ENCODE data around the gene CAMTA1.

The CAMTA1 gene

DNA sequence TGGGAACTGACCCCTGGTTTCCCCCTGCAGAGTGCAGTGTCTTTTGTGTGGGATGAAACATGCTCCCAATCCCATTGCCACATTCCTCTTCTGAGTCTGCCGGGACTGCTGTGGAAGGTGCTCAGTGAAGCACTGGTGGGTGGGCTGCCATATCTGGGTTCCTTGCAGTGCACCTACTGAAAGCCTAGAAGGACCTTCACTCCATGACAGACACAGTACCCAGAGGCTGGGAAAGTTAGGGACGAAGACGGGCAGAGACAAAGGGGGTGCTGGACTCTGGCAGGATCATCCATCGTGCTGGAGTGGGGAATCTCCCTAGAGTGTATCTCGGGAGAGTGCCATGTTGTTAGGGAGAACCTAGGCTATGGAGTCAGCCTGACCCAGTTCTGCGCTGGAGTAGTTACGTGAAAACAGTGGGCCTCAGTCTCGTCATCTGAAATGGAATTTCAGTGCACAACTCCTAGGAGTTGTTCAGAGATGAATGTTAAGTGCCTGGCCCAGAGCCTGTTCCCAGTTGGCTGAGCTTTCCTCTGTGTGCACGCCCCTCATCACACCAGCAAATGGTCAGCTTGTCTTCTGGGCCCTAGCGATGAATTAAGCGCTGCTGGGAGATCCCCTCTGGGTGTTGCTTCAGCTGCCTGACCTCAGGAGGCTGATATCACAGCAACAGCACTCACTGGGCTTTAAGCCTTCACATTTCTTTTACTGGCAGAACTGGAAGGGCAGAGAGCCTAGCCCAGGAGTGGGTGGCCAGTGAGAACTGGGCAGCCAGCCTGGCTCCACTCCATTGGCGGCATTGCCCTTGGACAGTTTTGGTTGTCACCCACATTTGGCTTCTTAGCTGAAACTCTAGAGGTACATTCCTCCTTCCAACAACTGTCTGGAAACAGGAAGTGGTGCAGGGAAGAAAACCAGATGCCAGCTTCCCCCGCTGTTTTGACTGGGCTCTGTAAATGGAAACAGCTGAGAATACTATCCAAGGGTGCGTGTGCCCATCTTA is 506.0 kb downstream of the CAMTA1 start:
- no peak for DNase-seq (ENCODE audit: low read depth)
- TF ChIP-seq, protein P1, sequence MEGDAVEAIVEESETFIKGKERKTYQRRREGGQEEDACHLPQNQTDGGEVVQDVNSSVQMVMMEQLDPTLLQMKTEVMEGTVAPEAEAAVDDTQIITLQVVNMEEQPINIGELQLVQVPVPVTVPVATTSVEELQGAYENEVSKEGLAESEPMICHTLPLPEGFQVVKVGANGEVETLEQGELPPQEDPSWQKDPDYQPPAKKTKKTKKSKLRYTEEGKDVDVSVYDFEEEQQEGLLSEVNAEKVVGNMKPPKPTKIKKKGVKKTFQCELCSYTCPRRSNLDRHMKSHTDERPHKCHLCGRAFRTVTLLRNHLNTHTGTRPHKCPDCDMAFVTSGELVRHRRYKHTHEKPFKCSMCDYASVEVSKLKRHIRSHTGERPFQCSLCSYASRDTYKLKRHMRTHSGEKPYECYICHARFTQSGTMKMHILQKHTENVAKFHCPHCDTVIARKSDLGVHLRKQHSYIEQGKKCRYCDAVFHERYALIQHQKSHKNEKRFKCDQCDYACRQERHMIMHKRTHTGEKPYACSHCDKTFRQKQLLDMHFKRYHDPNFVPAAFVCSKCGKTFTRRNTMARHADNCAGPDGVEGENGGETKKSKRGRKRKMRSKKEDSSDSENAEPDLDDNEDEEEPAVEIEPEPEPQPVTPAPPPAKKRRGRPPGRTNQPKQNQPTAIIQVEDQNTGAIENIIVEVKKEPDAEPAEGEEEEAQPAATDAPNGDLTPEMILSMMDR (conservative IDR thresholded peaks at IDR 0.05; ENCODE audit: low read depth, low read length), result no peak
- H3K4me3 ChIP-seq (ENCODE audit: low read length), result no peak overlapping the region

DNA sequence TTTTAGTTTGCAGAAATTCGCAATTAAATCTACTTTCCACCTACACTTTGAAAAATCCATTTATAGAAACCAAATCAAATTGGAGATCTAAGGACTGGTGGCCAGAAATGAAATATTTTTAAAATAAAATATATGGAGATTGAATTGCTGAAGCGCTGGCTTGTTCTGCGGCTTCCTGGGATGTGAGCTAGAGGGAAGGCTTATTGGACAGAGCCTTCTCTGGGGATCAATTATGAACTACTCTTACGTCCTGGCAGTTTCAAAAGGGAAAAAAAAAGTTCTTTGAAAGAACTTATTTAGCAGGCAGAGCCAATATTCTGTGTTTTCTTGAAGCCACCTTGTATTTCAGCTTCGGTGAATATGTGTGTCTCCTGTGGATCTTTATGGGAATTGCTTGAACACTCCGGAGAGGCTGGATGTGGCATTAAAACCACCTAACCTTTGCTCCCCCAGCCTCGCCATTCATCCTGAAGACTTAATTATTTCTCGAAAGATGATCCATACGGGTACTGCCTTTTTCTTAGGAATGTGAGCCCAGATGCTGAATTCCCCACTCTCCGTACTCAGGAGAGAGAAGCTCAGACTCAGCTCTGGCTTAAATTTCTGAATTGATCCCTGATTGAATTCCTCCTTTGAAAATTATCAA is 506.9 kb downstream of the CAMTA1 start:
- H3K4me3 ChIP-seq (ENCODE audit: low read length), result no peak overlapping the region
- TF ChIP-seq, protein P1 (conservative IDR thresholded peaks at IDR 0.05; ENCODE audit: low read depth, low read length), result no peak
- no peak for DNase-seq (ENCODE audit: low read depth)

DNA sequence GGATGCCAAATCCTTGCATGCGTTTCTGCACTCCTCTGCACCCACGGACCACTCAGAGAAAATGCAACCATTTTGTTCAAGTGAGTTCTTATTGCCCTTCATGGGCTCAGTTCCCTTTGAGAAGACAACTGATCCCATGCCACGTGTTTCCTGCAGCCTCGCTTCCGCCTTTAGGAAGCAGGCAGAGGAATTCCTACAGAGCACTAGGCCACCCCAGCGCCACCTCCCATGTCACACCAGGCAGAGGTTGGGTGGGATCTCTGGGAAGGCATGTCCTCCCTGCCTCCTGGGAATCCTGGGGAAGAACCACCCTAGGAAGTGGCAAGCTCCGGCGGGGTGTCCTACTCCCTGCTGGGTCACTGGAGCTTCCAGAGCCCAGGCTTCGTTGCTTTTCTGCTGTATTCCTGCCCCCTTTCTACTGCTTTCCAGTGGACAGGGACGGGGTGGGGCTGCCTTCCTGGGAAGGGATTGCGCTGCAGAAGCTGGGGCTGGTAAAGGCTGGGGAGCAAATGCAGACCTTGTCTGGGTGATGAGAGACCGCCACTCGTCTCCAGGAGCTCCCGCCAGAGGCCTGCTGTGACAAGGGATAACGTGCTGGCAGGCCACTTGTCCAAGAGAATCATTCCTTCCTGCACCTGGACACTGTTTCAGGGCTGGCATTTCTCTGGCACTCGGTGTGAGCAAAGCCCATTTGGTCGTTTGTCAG is 507.6 kb downstream of the CAMTA1 start:
- H3K4me3 ChIP-seq (ENCODE audit: low read length), result no peak overlapping the region
- DNase-seq (ENCODE audit: low read depth), result no peak
- TF ChIP-seq, protein P1 (conservative IDR thresholded peaks at IDR 0.05; ENCODE audit: low read depth, low read length), result no peak

DNA sequence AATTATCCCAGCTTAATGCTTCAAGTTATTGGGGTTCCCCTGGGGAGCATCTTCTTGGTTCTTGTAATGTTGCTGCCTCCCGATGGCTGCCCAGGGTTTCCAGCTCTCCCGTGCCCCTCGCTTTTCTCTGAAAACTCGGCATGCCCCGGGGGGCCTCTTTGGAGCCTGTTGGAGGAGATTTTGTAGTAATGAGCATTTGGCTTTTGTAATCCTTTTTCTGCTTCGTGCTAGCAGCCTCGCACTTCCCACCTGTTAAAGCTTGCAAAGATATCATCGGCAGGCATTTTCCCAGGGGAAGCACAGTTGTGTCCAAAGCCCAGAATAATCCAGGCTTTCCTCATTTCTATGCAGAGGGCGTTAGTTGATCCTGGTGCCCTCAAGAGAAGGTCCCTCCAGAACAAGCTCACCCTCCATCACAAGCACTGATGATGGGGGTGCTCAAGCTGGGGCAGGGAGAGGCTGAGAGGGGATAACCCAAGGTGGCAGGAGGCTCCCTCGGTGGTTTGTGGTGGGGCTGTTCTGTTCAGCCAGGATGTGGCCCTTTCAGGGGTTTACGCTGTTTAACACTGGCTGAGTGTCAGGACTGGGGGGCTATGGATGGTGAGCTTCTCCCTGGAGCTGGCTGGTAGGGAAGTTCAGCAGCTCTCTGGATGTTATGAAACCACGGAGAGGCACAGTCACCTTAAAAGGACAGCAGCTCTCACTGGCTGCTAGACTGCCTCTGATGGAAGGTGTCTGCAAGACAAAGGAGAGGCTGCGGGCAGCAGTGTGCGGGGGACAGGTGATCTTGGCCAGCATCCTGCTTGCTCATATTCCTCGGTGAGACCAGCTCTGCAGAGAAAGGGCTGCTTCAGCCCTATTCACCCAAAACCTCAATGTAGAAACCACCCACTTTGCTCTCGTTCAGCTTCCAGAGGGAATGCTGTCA is 508.7 kb downstream of the CAMTA1 start:
- no peak for DNase-seq (ENCODE audit: low read depth)
- no peak overlapping the region for H3K4me3 ChIP-seq (ENCODE audit: low read length)
- TF ChIP-seq, protein P1 (conservative IDR thresholded peaks at IDR 0.05; ENCODE audit: low read depth, low read length), result no peak

DNA sequence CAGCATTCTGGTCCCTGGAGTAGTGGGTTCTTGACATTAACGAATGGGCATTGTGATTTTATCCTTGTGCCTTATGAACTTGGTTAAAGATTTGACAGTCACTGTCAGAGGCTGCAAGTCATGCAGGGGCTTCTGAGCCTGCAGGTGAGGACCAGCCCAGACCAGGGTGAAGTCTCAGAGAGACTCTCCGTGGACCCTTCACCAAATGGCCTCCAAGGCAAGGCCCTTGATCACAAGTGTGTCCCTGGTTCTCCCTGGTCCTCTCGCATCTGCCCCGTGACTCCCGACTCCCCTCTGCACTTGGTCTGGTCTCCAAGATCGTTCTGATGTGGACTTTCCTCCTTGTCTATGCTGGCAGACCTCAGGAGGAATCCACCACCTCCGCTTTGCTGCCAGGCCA is 509.4 kb downstream of the CAMTA1 start:
- no peak for DNase-seq (ENCODE audit: low read depth)
- TF ChIP-seq, protein P1 (conservative IDR thresholded peaks at IDR 0.05; ENCODE audit: low read depth, low read length), result no peak
- H3K4me3 ChIP-seq (ENCODE audit: low read length), result no peak overlapping the region

DNA sequence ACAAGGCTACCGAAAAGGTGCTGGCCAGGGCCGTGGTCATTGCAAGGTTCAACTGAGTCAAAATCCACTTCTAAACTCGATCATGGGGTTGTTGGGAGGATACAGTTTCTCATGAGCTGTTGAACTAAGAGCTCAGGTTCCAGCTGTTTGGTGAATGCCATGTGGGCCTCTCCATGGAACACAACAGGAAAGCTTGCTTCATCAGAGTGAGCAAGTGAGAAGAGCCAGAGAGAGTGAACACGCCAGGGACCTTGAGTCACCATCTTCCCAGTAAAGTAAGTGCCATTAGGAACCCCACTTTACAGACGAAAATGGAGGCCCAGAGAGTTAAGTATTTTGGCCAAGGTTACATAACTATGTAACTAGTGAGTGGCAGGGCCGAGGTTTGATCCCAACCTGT is 510.7 kb downstream of the CAMTA1 start:
- no peak for DNase-seq (ENCODE audit: low read depth)
- TF ChIP-seq, protein P1 (conservative IDR thresholded peaks at IDR 0.05; ENCODE audit: low read depth, low read length), result no peak
- no peak overlapping the region for H3K4me3 ChIP-seq (ENCODE audit: low read length)

Measured in retinal pigment epithelial cell (primary cell).